ENCODE measurements around the gene PPP2R5C.

PPP2R5C gene

DNA sequence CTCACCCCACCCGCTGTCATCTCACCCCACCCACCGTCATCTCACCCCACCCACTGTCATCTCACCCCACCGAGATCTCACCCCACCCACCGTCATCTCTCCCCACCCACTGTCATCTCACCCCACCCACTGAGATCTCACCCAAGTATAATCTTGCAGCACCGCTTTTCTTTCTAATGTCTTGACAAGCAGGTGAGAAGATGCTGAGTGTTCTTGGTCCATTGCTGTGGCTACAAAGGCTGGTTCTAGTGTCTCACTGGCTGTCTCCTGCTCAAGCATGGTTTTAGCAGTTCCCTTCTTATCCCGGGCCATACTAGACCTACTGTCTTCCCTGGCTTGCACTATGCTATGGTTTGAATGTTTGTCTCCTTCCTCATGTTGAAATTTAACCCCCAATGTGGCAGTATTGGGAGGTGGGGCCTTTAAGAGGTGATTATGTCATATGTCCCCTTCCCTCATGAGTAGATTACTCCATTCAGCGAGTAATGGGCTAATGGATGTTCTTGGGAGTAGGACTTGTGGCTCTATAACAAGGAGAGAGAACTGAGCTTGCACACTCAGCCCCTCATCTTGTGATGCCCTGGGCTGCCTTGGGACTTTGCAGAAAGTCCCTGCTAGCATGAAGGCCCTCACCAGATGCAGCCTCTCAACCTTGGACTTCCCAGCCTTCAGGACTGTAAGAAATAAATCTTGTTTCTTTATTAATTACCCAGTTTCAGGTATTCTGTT, 47.7 kb upstream of the PPP2R5C start:
- Histone ChIP-seq H3K4ac (ENCODE audit: low read depth in 1 of 2, low read length in 2 of 2) (no peak overlapping the region), H3K4me3 (ENCODE audit: insufficient read depth in 1 of 2, low read depth in 1 of 2, low read length in 2 of 2) (no peak overlapping the region), H2BK5ac (ENCODE audit: low read depth, low read length, poor library complexity, severe bottlenecking) (no peak overlapping the region), H2AFZ (ENCODE audit: low read depth, low read length) (no peak overlapping the region), H3K9me3 (ENCODE audit: control insufficient read depth, low read length) (peaks cover 10% of the 10 kb centered on the region), H3K4me1 (ENCODE audit: control insufficient read depth, insufficient read depth, low read depth, low read length) (peaks cover 2% of the 10 kb centered on the region), H3K18ac (ENCODE audit: low read depth in 1 of 2, low read length in 2 of 2) (no peak overlapping the region), H2BK12ac (ENCODE audit: low read length in 2 of 2) (no peak overlapping the region), H3K79me1 (replicated peaks; ENCODE audit: low read length, poor library complexity, severe bottlenecking) (no peaks in the 10 kb centered on the region), H3K4me2 (ENCODE audit: low read length, poor library complexity, severe bottlenecking) (no peak overlapping the region), H3K9ac (ENCODE audit: low read length) (no peak overlapping the region), H3K23ac (ENCODE audit: low read length in 2 of 2) (no peak overlapping the region), H4K8ac (ENCODE audit: low read length) (no peak overlapping the region), H2AK5ac (ENCODE audit: low read length, severe bottlenecking) (no peak overlapping the region), H3K36me3 (ENCODE audit: control insufficient read depth in 1 of 2, insufficient read depth in 2 of 2, low read depth in 1 of 2, low read length in 2 of 2) (no peaks in the 10 kb centered on the region), H3K27ac (ENCODE audit: low read length, poor library complexity, severe bottlenecking) (no peak overlapping the region), H3K14ac (ENCODE audit: low read length in 2 of 2) (no peak overlapping the region), H2BK120ac (ENCODE audit: low read depth, low read length) (no peak overlapping the region), H2BK15ac (ENCODE audit: low read depth, poor library complexity, severe bottlenecking) (no peak overlapping the region), H4K91ac (ENCODE audit: low read length) (no peak overlapping the region), H3K27me3 (ENCODE audit: control insufficient read depth in 1 of 2, insufficient read depth in 1 of 2, low read length in 2 of 2) (peaks cover 0 to 16% of the 10 kb centered on the region in 2 experiments)
- 92% methylated on average over 6 of the region's 7 CpGs for WGBS
- DNase-seq, result no peak

DNA sequence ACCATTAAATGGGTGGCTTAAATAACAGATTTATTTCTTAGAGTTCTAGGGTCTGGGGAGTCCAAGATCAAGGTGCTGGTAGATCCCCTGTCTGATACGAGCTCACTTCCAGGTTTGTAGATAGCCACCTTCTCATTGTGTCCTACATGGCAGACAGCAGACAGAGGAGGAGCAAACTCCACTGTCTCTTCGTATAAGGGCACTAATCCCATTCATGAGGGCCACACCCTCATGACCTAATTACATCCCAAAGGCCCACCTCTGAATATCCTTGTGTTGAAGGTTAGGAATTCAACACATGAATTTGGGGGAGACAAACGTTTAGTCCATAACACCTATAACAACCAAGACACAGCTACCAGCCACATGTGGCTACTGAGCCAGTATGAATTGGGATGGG, 47.1 kb upstream of the PPP2R5C start:
- H3K14ac ChIP-seq (ENCODE audit: low read length in 2 of 2), result no peak overlapping the region
- H3K4me1 ChIP-seq (ENCODE audit: control insufficient read depth, insufficient read depth, low read depth, low read length), result peaks cover 2% of the 10 kb centered on the region
- H3K79me1 ChIP-seq (replicated peaks; ENCODE audit: low read length, poor library complexity, severe bottlenecking), result no peaks in the 10 kb centered on the region

GRCh38 chr14:101715210-101716076, 46.1 kb upstream of the PPP2R5C start:
- no peak overlapping the region for H3K4me3 ChIP-seq (ENCODE audit: insufficient read depth in 1 of 2, low read depth in 1 of 2, low read length in 2 of 2)
- DNase-seq, result no peak
- H3K36me3 ChIP-seq (ENCODE audit: control insufficient read depth in 1 of 2, insufficient read depth in 2 of 2, low read depth in 1 of 2, low read length in 2 of 2), result no peaks in the 10 kb centered on the region
- no peaks in the 10 kb centered on the region for H3K79me1 ChIP-seq (replicated peaks; ENCODE audit: low read length, poor library complexity, severe bottlenecking)
- H3K23ac ChIP-seq (ENCODE audit: low read length in 2 of 2), result no peak overlapping the region
- H3K4me1 ChIP-seq (ENCODE audit: control insufficient read depth, insufficient read depth, low read depth, low read length), result peaks cover 2% of the 10 kb centered on the region
- no peak overlapping the region for H3K18ac ChIP-seq (ENCODE audit: low read depth in 1 of 2, low read length in 2 of 2)
- H3K14ac ChIP-seq (ENCODE audit: low read length in 2 of 2), result peak overlapping the region in 1 of 2 experiments; percentile 49
- no peak overlapping the region for H4K91ac ChIP-seq (ENCODE audit: low read length)
- peaks cover 10% of the 10 kb centered on the region for H3K9me3 ChIP-seq (ENCODE audit: control insufficient read depth, low read length)
- H2AFZ ChIP-seq (ENCODE audit: low read depth, low read length), result no peak overlapping the region
- no peak overlapping the region for H3K4ac ChIP-seq (ENCODE audit: low read depth in 1 of 2, low read length in 2 of 2)
- H3K27me3 ChIP-seq (ENCODE audit: control insufficient read depth in 1 of 2, insufficient read depth in 1 of 2, low read length in 2 of 2), result peaks cover 0 to 21% of the 10 kb centered on the region in 2 experiments
- no peak overlapping the region for H3K9ac ChIP-seq (ENCODE audit: low read length)
- H4K8ac ChIP-seq (ENCODE audit: low read length), result no peak overlapping the region
- no peak overlapping the region for H2BK15ac ChIP-seq (ENCODE audit: low read depth, poor library complexity, severe bottlenecking)
- H2BK120ac ChIP-seq (ENCODE audit: low read depth, low read length), result no peak overlapping the region
- H3K27ac ChIP-seq (ENCODE audit: low read length, poor library complexity, severe bottlenecking), result no peak overlapping the region
- no peak overlapping the region for H2AK5ac ChIP-seq (ENCODE audit: low read length, severe bottlenecking)
- WGBS, result 86% methylated on average over 13 of the region's 14 CpGs
- no peak overlapping the region for H2BK5ac ChIP-seq (ENCODE audit: low read depth, low read length, poor library complexity, severe bottlenecking)
- no peak overlapping the region for H3K4me2 ChIP-seq (ENCODE audit: low read length, poor library complexity, severe bottlenecking)
- H2BK12ac ChIP-seq (ENCODE audit: low read length in 2 of 2), result no peak overlapping the region

More for the DNA sequence above, 47.1 kb upstream of the PPP2R5C start:
- WGBS, result 88% methylated on average over 1 of the region's 3 CpGs
- no peak for DNase-seq
- H3K23ac ChIP-seq (ENCODE audit: low read length in 2 of 2), result no peak overlapping the region
- no peak overlapping the region for H3K4me2 ChIP-seq (ENCODE audit: low read length, poor library complexity, severe bottlenecking)
- no peak overlapping the region for H2BK120ac ChIP-seq (ENCODE audit: low read depth, low read length)
- no peak overlapping the region for H3K4ac ChIP-seq (ENCODE audit: low read depth in 1 of 2, low read length in 2 of 2)
- no peaks in the 10 kb centered on the region for H3K36me3 ChIP-seq (ENCODE audit: control insufficient read depth in 1 of 2, insufficient read depth in 2 of 2, low read depth in 1 of 2, low read length in 2 of 2)
- H3K18ac ChIP-seq (ENCODE audit: low read depth in 1 of 2, low read length in 2 of 2), result no peak overlapping the region
- no peak overlapping the region for H3K9ac ChIP-seq (ENCODE audit: low read length)
- no peak overlapping the region for H2BK12ac ChIP-seq (ENCODE audit: low read length in 2 of 2)
- H4K8ac ChIP-seq (ENCODE audit: low read length), result no peak overlapping the region
- no peak overlapping the region for H3K4me3 ChIP-seq (ENCODE audit: insufficient read depth in 1 of 2, low read depth in 1 of 2, low read length in 2 of 2)
- H4K91ac ChIP-seq (ENCODE audit: low read length), result no peak overlapping the region
- H3K27ac ChIP-seq (ENCODE audit: low read length, poor library complexity, severe bottlenecking), result no peak overlapping the region
- H2BK5ac ChIP-seq (ENCODE audit: low read depth, low read length, poor library complexity, severe bottlenecking), result no peak overlapping the region
- no peak overlapping the region for H2AK5ac ChIP-seq (ENCODE audit: low read length, severe bottlenecking)
- H3K9me3 ChIP-seq (ENCODE audit: control insufficient read depth, low read length), result peaks cover 10% of the 10 kb centered on the region
- H2BK15ac ChIP-seq (ENCODE audit: low read depth, poor library complexity, severe bottlenecking), result no peak overlapping the region
- H3K27me3 ChIP-seq (ENCODE audit: control insufficient read depth in 1 of 2, insufficient read depth in 1 of 2, low read length in 2 of 2), result peaks cover 0 to 18% of the 10 kb centered on the region in 2 experiments
- no peak overlapping the region for H2AFZ ChIP-seq (ENCODE audit: low read depth, low read length)

Data from mesenchymal stem cell (in vitro differentiated cells and primary cell).